ENCODE results near the gene FOXN3. TPM values are rescaled to one million over a fixed set of nuclear protein-coding genes. Genes with fewer than 3 reads are reported as not detected.
A peak's percentile ranks its signal among the peaks of the same experiment; 100 is the strongest.

The FOXN3 gene
- polyA plus RNA-seq, 3 donors: 38.7 to 57.4 (median 42.0) TPM

DNA sequence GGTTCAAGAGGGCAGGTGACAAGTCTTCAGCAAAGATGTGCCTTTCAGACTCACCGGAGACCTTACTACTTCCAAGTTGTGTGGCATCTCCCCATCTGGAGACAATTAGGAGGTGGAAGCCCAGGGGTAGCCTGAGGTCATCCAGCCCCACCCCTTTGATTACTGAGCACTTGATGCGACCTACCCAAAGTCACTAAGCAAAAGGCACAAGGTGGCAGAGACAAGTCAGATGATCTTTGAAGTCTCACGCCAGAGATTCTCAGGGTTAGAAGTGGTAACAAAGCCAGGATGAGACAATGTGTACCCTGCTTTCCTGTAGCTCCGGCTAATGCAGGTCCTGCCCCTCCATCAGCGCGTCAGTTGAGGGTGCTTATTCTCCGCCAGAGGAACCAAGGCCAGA lies 1.4 kb upstream of the FOXN3 start:
- Mint-ChIP-seq H3K9me3 (no peaks in the 10 kb centered on the region), H3K27me3 (ENCODE audit: low read depth in 3 of 3) (peaks cover 0 to 2% (median 0%) of the 10 kb centered on the region in 3 donors), H3K36me3 (peaks cover 15 to 17% of the 10 kb centered on the region in 2 donors), H3K4me3 (peak overlapping the region; percentile 9 to 93), H3K27ac (peak overlapping the region; percentile 89 to 97 (median 95)), H3K4me1 (peaks cover 47% of the 10 kb centered on the region)
- intact Hi-C loops (cut with micrococcal nuclease): loop anchor here (5.0 to 10.0 kb wide), 9 partner anchors 39 to 536 kb away; partner anchors contain the start of genes EFCAB11 (in 1 of the 2) and TDP1 (in 1 of the 2)
- H3K4me1 ChIP-seq (ENCODE audit: control insufficient read depth in 1 of 2, insufficient read depth in 2 of 2, low read length in 2 of 2): peaks cover 37 to 53% of the 10 kb centered on the region in 2 donors
- no peaks in the 10 kb centered on the region for H3K9me3 ChIP-seq (replicated peaks in 1 of 2; ENCODE audit: control insufficient read depth in 1 of 2, insufficient read depth in 1 of 2, low read length in 2 of 2)
- H3K79me2 ChIP-seq (ENCODE audit: insufficient read depth, low read length): peaks cover 82% of the 10 kb centered on the region
- H3K27ac ChIP-seq (ENCODE audit: low read depth in 1 of 2, low read length in 2 of 2): peak overlapping the region; percentile 6 to 92
- no peaks in the 10 kb centered on the region for H3K36me3 ChIP-seq (replicated peaks in 1 of 2; ENCODE audit: control insufficient read depth in 1 of 2, insufficient read depth in 2 of 2, low read length in 2 of 2)
- no peaks in the 10 kb centered on the region for H3K27me3 ChIP-seq (ENCODE audit: control insufficient read depth in 2 of 2, insufficient read depth in 2 of 2, low read length in 2 of 2)
- peak overlapping the region in 1 of 3 experiments; percentile 95 for H3K4me3 ChIP-seq (replicated peaks in 1 of 3; ENCODE audit: low read depth in 2 of 3, low read length in 3 of 3)
- TF ChIP-seq, protein P1, sequence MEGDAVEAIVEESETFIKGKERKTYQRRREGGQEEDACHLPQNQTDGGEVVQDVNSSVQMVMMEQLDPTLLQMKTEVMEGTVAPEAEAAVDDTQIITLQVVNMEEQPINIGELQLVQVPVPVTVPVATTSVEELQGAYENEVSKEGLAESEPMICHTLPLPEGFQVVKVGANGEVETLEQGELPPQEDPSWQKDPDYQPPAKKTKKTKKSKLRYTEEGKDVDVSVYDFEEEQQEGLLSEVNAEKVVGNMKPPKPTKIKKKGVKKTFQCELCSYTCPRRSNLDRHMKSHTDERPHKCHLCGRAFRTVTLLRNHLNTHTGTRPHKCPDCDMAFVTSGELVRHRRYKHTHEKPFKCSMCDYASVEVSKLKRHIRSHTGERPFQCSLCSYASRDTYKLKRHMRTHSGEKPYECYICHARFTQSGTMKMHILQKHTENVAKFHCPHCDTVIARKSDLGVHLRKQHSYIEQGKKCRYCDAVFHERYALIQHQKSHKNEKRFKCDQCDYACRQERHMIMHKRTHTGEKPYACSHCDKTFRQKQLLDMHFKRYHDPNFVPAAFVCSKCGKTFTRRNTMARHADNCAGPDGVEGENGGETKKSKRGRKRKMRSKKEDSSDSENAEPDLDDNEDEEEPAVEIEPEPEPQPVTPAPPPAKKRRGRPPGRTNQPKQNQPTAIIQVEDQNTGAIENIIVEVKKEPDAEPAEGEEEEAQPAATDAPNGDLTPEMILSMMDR (IDR thresholded peaks at IDR 0.05): no peak
- H3K4me2 ChIP-seq (replicated peaks; ENCODE audit: extremely low read depth, low read length, poor library complexity, severe bottlenecking): peak overlapping the region; percentile 83
- peak overlapping the region; percentile 86 for H3K9ac ChIP-seq (ENCODE audit: insufficient read depth, low read length, poor library complexity, severe bottlenecking)
- H2AFZ ChIP-seq (ENCODE audit: insufficient read depth, low read depth, low read length, poor library complexity, severe bottlenecking): no peak overlapping the region
- WGBS (ENCODE audit: insufficient coverage): 81% methylated on average over 6 of the region's 7 CpGs
- H4K20me1 ChIP-seq (ENCODE audit: insufficient read depth, low read length): peaks cover 19% of the 10 kb centered on the region
- peak in 1 of 3 donors; percentile 30 for DNase-seq

DNA sequence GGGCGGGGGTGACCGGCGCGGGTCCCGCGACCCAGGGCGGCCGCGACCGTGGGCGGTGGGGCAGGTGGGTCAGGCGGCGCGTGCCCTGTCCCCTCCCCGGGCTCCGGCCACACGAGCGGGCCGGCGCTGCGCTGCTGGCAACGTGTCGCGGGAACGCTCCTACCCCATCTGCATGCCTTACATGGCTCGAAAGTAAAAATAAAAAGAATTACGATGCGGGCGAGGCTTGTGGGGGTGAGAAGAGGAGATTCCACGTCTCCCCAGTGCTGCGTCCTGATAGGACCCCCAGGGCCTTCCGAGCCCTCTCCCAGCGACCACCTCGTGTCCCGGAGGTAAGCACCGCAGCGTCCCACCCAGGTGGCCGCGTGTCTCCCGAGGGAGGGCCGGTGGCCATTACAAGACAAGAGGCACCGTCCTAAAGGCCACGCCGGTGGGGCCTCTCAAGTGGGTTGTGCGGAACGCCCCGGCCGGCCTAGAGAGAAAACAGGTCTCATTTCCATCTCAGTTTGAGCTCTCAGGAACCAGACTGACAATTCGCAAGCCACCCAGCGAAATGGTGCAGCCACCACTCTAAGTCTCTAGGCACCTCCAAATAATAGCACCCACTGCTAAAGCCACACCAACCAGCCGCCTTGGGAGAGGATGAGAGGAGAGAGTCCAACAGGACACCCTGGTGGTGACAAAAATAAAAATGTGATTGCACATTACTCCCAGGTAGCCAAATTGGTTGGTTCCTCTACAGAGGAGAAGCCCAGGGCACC lies 612 bp upstream of the FOXN3 start:
- no peaks in the 10 kb centered on the region for H3K9me3 ChIP-seq (replicated peaks in 1 of 2; ENCODE audit: control insufficient read depth in 1 of 2, insufficient read depth in 1 of 2, low read length in 2 of 2)
- peak overlapping the region; percentile 65 to 95 (median 94) for H3K4me3 ChIP-seq (replicated peaks in 1 of 3; ENCODE audit: low read depth in 2 of 3, low read length in 3 of 3)
- peak overlapping the region; percentile 90 for H2AFZ ChIP-seq (ENCODE audit: insufficient read depth, low read depth, low read length, poor library complexity, severe bottlenecking)
- H3K79me2 ChIP-seq (ENCODE audit: insufficient read depth, low read length): peaks cover 82% of the 10 kb centered on the region
- peaks cover 16 to 20% of the 10 kb centered on the region in 2 donors for H3K36me3 Mint-ChIP-seq
- peak overlapping the region; percentile 89 to 97 (median 95) for H3K27ac Mint-ChIP-seq
- peaks cover 51% of the 10 kb centered on the region for H3K4me1 Mint-ChIP-seq
- peak overlapping the region; percentile 85 to 92 for H3K27ac ChIP-seq (ENCODE audit: low read depth in 1 of 2, low read length in 2 of 2)
- intact Hi-C loops (cut with micrococcal nuclease): loop anchor here (5.0 to 10.0 kb wide), 9 partner anchors 40 to 537 kb away; partner anchors contain the start of genes EFCAB11 (in 1 of the 2) and TDP1 (in 1 of the 2)
- WGBS (ENCODE audit: insufficient coverage): under 1% methylated on average over 36 of the region's 51 CpGs
- H3K27me3 ChIP-seq (ENCODE audit: control insufficient read depth in 2 of 2, insufficient read depth in 2 of 2, low read length in 2 of 2): no peaks in the 10 kb centered on the region
- peaks cover 27% of the 10 kb centered on the region for H4K20me1 ChIP-seq (ENCODE audit: insufficient read depth, low read length)
- DNase-seq: peak; percentile 56 to 72 (median 63)
- peaks cover 37 to 54% of the 10 kb centered on the region in 2 donors for H3K4me1 ChIP-seq (ENCODE audit: control insufficient read depth in 1 of 2, insufficient read depth in 2 of 2, low read length in 2 of 2)
- peaks cover 0 to 4% of the 10 kb centered on the region in 2 donors for H3K36me3 ChIP-seq (replicated peaks in 1 of 2; ENCODE audit: control insufficient read depth in 1 of 2, insufficient read depth in 2 of 2, low read length in 2 of 2)
- H3K27me3 Mint-ChIP-seq (ENCODE audit: low read depth in 3 of 3): peaks cover 0 to 2% (median 0%) of the 10 kb centered on the region in 3 donors
- TF ChIP-seq, protein P1 (IDR thresholded peaks at IDR 0.05): peak; percentile 69
- no peaks in the 10 kb centered on the region for H3K9me3 Mint-ChIP-seq
- H3K9ac ChIP-seq (ENCODE audit: insufficient read depth, low read length, poor library complexity, severe bottlenecking): peak overlapping the region; percentile 86
- H3K4me2 ChIP-seq (replicated peaks; ENCODE audit: extremely low read depth, low read length, poor library complexity, severe bottlenecking): peak overlapping the region; percentile 83
- peak overlapping the region; percentile 88 to 93 for H3K4me3 Mint-ChIP-seq

All from CD14-positive monocyte (primary cell).